ENCODE measurements around the gene ISG20.
A peak's percentile ranks its signal among the peaks of the same experiment; 100 is the strongest.
"Not testable (repeated sequence)": the region's sequence is repeated elsewhere in the genome, so short reads cannot be mapped to it uniquely, and the experiment has no call there.

The ISG20 gene

DNA sequence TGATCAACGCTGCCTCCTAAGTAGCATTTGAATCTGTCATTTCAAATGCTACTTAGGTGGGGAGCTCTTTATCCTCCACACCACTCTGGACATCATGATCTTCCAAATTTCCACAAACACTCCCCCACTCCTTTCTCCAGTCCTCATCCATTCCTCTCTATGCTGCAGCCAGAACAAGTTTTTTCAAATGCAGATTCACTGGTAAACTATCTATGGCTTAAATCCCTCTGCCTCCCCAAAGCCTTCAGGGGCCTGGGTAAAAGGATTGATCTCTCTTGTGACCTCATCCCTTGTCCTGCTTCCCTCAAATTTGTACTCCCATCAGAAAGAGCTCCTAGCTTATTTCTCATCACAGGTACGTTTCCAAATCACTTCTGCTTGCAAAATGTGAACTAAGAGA is 19.0 kb upstream of the ISG20 start:
- no peak for DNase-seq

DNA sequence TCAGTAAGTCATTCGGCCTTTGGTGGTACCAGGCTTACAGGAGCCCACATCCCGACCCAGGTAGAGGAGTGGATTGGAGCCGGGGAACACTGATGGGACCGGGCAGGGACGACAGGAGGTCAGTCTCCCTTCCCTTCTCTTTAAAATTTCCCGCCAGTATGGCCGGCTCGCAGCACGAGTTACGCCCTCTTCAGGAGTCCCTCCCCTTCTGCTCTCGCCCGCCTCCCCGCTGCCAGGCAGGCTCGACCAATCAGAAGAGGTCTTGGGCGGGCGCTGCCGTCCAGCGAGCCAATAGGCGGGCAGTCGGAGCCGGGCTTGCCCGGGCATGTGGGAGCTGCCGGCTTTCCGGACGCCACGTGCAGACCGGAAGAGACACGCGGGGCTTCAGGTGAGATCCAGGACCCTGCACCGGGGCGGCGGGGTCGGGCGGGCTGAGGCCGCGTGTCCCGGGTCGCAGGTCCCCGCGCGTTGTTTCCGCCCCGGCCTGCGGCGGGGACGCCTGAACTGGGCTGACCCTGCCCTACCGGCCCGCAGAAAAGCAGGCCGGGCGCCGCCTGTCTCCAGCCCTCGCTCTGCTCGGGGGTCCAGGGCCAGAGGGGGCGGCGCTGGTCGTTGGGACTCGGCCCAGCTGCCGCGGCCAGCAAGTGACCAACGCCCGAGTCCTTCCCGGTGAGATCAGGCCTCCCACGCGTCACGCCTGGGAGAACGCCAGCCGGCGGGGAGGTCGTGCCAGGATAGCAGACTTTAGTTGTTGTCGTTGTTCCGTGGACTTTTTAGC is 17.6 kb upstream of the ISG20 start, which contains the start of gene AEN:
Gene AEN, plus strand, starts transcription at position 346 of the 778 bp plus-strand sequence. CDS start 4,870 bp downstream, outside the sequence.
- peak; percentile 82 to 83 for DNase-seq

DNA sequence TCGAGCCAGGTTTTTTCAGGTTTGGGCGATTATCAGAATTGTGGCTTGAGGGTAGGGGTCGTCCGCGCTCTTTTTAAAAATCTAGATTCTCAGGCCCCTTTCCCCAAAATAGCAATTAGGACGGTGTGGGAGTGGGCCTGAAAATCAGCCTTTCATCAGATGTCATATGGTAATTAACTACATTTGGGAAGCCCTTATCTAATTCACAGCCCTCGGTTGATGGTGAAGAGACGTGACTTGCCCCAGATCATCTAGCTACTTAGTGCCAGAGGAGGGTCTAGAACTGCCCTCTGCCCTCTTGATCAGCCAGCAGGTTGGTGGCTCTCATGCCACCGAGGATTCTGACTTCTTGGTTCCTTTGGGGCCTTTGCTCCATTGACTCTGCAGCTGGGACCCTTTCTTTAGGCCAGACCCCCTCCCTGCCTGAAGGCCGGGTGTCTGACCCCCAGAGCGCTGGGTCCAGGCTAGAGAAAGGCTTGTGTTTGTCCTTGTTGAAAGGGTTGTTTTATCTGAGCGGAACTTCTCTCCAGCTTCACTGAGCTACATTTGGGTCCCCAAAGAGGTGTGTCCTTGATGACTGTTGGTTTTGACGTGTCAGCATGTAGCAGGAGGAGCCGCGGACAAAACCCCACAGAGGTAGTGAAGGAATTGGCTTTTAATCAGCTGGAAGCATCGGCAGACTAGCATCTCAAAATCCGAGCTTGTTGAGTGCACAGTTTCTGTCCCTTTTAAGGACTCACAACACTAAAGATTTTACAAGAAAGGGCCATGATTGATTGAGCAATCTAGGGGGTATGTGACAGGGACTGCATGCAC is 16.8 kb upstream of the ISG20 start:
- no peak for DNase-seq

DNA sequence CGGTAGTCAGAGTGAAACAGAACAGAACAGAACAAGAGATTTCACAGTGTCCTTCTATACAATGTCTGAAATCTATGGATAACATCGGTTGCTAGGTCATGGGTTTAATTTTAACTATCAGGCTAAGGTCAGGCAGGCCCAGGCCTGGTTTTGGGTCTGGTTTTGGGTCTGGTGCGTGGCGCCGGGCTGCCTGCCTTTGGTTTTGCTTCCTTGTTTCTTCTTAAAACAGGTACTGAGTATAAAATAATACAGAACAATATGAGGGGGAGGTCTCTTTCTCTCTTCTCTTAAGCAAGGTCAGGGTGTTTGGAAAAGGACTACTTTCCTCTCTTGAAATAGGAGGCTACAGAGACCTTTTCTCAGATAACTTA is 16.2 kb upstream of the ISG20 start:
- no peak for DNase-seq

DNA sequence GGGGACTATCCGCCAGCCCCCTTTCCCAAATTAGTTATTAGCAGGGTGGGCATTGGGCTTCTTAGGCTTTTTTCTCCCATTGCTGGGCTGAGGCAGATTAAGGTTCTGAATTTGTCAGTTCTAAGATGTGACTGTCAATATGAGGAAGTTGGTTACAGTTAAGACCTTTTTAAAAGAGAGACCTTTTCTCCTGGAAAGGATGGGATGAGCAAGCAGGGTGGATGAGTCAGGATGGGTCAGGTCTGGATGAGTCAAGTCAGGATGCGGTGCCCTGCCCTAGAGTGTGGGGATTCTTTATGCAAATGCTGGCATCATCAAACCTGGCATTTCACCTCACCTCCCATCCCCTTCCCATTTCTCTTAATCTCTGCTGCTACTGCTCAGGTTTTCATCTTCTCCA is 15.8 kb upstream of the ISG20 start:
- no peak for DNase-seq

DNA sequence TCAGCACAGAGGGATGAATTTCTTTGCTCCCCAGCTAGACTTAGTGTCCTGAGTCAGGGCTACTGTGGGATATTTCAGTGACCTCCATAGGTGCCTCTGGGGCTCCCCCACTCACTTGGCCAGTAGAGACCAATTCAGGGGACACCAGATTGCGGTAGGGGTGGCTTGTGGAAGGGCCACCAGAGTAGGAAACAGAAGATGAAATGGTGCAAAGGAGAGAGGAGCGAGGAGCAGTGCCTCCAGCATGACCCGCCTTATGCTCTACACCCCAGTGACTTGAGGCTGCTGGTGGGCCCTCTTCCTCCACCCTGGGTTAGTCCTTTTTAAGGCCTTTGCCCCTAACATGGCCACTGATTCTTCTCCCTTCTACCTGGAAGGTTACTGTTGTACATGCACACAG is 15.2 kb upstream of the ISG20 start:
- DNase-seq: no peak

DNA sequence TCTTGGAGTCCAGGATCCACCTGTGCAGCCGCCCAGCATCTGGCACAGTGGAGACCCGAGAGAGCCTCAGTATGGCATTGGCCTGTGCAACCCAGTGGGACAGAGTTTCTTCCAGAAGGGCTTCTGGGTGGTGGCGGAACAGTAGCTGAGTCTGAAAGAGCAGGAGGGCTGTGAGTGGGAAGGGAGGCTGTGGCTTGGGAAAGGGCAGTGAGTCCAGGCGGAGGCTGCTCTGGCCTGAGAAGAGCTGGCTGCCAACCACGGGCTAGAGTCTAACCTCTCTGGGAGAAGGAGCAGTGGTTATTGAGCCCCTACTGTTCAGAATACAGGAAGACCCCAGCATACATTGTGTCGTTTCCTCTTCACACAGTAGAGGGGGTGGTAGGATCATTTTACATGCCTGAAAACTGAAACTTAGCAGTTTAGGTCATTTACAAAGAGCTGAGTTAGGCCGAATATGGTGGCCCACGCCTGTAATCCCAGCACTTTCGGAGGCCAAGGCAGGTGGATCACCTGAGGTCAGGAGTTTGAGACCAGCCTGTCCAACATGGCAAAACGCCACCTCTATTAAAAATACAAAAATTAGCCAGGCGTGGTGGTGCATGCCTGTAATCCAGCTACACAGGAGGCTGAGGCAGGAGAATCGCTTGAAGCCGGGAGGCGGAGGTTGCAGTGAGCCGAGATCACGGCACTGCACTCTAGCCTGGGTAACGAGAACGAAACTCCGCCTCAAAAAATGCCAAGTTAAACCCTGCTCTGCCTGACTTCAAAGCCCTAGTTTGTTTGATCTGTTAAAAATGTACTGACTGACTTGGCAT is 14.5 kb upstream of the ISG20 start:
- DNase-seq: no peak

DNA sequence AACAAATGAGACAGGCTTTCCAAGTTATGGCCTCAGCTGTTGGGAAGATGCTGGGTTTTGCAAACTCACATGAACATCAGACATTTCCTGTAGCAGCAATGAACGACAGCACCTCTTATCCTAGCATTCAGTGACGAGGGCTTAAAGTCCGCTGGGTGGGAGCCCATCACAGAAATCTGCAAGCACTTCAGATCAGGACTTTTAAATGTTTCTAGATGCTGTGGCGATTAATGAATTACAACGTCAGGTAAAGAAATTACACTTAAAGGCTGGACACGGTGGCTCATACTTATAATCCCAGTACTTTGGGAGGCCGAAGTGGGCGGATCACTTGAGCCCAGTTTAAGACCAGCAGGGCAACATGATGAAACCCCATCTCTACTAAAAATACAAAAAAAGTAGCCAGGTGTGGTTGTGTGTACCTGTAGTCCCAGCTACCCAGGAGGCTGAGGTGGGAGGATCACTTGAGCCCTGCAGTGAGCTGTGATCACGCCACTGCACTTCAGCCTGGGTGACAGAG is 13.8 kb upstream of the ISG20 start:
- no peak for DNase-seq

DNA sequence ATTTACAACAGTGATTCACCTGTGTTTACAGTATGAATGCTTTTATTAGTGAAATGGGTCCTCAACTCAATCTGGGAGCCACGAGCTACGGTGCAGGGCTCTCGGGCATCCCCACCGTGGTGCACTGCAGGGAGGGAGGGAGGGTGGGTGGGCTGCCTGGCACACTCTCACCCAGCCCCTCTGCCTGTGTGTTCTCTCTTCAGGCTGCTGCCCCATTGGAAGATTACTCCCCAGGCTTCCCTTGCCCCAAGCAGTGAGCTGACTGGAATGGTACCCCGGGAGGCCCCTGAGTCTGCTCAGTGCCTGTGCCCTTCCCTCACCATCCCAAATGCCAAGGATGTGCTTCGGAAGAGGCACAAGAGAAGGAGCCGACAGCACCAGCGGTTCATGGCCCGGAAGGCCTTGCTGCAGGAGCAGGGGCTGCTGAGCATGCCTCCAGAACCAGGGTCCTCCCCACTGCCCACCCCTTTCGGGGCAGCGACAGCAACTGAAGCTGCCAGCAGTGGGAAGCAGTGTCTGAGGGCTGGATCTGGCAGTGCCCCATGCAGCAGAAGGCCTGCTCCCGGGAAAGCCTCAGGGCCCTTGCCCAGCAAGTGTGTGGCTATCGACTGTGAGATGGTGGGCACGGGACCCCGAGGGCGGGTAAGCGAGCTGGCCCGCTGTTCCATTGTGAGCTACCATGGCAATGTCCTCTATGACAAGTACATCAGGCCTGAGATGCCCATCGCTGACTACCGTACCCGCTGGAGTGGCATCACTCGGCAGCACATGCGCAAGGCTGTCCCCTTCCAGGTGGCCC is 12.7 kb upstream of the ISG20 start:
- DNase-seq: no peak

DNA sequence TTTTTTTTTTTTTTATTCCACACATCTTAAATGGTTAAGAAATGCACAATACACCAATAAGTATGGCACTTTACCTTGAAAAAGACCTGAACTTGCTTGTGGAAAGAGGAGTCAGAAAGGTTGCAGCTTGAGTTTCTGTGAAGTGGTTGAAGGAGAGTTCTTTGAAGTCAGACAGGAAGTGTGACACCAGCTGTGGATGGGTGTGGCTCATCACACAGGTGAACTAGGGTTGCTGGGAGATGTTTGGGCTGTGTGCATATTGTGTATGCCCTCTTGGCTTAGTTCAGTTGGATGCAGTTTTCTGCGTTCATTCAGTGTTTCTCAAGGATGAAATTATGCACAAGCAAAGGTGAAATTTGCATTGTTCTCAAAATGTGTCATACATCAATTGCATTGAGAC is 11.4 kb upstream of the ISG20 start:
- no peak for DNase-seq

DNA sequence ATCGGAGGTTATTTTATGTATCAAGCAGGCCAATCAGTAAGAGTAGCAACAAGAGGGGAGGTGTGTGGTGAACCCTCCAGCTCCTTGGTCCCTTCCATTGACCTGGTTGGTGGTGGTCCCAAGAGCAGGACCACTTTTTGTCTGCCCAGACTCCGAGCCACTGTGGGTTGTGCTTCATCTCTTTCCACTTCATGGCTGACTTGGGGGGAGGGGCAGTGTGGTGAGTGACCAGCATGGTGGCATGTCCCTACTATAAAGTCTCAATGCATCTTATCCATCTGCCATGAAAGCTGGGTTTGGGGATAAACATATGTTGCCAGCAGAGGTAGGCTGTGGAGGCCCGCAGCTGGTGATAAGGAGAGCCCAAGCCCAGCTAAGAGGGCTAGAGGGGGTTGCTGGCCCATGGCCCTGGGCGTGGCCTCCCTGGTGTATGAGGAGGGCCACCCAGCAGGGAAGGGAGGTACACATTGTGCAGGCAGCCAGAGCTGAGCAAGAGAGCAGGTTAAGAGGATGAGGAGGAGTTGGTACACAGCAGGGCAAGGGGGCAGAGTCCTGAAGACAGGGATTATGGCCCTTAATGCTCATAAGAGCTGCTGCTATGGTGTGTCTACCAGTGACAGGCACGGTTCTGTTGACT is 10.7 kb upstream of the ISG20 start:
- DNase-seq: no peak

DNA sequence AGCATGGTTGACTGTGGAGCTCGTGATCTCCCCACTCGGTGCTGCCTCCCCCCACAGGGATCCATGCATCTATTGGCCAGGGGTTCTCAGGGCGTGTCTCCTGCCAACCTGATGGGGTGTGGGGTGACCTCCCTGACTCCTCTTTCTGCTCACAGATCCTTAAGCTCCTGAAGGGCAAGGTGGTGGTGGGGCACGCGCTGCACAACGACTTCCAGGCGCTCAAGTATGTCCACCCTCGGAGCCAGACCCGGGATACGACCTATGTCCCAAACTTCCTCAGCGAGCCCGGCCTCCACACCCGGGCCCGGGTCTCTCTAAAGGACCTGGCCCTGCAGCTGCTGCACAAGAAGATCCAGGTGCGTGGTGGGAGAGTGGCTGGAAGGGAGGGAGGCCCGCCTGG is 9.7 kb upstream of the ISG20 start:
- DNase-seq: no peak

DNA sequence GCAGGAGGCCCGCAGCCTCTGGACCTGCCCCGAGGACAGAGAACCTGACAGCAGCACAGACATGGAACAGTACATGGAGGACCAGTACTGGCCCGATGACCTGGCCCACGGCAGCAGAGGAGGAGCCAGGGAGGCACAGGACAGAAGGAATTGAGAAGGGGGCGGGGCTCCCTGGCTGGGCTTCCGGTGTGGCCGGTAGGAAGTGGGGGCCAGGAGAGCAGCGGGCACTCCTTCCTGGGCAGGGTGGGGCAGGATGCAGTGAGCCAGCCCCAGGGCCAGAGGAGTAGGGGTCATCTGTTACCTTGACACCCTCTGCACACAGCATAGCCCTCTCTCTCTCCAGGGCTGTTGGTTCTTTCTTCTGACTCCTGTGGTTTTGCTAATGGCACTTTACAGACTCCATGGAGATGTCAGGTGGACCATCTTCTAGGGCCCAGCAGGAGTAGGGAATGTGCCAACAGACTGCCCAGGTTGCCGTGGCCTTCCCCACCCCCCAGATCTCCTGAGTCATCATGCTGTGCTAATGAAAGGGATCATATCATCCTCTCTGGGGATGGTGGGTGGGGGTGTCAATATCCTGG is 8.6 kb upstream of the ISG20 start:
- no peak for DNase-seq

DNA sequence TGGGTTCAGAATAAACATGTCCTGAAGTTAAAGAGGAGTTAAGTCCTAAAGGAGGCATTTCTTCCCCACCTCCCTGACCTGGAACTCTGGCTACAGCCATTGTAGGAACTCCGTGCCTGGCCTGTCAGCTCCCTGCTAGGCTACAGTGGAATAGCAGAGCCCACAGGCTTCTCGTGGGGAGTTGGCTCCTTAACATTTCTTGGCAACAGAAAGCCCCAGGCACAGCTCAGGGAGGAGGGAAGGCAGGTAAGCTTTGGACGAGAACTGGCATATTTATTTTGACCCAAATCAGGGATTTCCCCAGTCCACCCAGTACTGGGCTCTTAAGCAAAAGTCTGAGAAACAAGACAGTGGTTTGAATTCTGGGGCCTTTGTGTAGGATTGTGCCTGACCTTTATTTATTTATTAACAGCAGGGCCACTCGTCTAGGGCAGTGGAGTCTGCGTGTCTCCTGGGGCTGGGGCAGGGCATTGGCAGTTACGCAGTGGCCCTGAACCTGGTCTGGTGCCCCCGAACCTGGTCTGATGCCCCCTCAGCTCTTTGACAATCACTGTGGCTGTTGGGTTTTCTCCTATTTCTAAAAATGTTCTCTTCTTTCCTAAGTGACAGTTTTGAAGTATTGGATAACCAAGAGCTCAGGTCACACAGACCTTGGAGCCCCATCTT is 7.9 kb upstream of the ISG20 start:
- DNase-seq: no peak

DNA sequence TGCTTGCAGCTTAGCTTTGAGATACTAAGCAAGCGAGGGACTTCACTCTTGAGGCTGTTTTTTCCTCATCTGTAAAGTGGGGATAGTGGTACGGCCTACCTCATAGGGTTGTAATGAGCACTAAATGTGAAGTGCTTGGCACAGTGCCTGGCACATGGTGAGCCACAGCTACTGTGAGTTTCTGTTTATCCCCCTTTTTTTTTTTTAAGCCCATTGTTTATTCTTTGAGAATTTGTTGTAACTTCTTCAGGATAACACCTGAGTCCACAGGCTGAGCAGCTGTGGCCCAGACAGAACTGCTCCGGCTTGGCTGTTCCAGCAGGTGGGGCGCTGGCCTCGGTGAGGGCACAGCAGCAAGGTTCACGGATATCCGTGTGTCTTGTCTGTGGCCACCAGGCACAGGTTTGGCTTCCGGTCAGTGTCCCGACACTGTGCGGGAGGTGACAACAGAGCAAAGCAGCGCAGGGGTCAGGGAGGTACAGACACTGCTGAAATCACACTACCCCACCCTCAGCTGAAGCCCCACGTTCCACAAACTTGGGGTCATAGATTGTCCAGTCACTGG is 7.3 kb upstream of the ISG20 start:
- no peak for DNase-seq

DNA sequence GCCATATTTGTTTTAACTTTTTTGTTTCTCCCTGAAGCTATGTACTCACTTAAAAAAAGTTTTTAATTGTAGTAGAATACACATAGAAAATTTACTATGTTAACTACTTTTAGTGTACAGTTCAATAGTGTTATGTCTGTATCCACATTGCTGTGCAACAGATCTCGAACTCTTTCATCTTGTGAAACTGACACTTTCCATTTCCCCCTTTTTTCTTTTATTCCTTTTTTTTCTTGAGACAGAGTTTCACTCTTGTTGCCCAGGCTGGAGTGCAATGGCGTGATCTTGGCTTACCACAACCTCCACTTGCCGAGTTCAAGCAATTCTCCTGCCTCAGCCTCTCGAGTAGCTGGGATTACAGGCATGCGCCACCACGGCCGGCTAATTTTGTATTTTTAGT is 6.0 kb upstream of the ISG20 start:
- not testable (repeated sequence) for DNase-seq

DNA sequence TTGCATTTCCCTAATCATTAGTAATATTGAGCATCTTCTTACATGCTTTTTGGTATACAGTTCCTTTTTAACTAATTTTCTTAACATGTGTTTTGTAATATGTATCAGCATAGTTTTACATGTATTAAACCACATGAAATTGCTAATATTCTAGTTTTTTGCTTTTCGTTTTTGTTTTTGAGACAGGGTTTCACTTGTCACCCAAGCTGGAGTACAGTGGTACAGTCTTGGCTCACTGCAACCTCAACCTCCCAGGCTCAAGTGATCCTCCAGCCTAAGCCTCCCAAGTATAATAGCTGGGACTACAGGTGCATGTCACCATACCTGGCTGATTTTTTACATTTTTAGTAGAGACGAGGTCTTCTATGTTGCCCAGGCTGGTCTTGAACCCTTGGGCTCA is 4.4 kb upstream of the ISG20 start:
- DNase-seq: no peak

DNA sequence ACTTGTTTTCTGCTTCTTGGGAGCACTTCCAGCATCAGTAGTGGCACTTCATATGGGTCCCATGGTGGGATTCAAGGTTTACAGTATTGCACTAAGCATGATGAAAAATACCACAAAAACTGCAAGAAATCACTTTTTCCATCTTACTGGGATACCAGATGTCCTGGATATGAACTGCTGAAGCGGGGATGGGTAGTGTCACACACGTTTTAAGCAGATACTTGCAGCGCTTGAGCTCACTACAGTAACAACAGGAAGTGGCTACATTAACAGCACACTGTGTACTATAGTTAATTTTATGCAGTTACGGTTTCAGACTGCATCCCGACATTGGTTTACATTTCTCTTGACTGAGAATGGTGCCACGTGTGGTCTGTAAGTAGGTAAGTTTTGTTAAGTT is 3.5 kb upstream of the ISG20 start:
- no peak for DNase-seq

DNA sequence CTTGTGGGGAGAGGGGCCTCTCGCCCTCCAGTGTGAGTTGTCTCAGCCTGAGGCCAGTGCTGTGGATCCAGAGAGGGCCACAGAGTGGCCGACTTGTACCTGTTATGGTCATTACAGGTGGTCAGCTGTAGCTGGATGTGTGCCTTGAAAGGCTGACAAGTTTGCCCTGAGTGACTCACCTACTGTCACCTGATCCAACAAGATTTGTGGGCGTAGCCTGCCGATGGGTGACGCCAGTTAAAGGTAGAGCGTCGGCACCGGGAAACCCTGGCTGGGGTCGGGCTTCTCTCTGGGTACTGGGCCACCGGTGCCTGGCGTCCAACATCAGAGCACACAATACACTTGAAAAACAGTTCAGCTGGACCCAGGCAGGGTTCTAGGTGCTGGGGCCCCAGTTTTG is 2.8 kb upstream of the ISG20 start:
- DNase-seq: no peak

DNA sequence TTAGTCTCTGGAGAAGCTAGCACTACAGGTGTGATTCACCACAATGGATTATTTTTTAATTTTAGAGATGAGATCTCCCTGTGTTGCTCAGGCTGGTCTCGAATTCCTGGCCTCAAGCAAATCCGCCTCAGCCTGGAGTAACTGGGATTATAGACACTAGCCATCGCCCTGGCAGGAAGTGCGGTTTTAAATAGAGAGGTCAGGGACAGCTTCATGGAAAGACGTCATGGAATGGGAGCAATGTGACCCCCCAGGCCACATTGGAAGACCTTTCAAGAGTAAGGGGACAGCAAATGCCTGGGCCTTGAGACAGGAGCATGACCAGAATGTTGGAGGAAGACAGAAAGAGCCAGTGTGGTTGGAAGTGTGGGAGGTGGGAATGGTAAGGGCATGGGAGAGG is 2.2 kb upstream of the ISG20 start:
- DNase-seq: no peak

DNA sequence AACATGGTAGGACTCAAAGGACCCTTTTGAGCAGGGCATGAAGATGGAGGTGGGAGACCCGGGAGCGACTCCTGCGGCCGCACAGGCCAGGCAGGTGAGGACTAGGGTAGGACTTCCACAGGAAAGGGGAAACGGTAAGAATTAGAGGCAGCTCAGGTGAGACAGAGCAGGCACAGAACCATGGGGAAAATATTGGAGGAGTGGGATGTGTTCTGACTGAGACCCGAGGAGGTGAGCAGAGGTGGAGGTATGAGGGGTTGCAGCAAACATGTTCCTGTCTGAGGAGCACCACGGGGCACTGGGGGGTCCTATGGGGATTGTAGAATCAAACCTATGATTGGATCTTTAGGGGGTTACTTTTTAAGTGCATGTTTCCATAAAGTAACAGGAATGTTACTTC is 1.4 kb upstream of the ISG20 start:
- no peak for DNase-seq
